Activated naive CD4-positive, alpha-beta T cell treated with anti-CD3 and anti-CD28 coated beads for 36 hours (primary cell): Measurements from ENCODE around the gene DNM3. TPM values are rescaled to one million over a fixed set of nuclear protein-coding genes. Genes with fewer than 3 reads are reported as not detected.

Experiments
- CTCF ChIA-PET: fragments of 350-600 bp; sonication (Branson Sonifier 250); formaldehyde crosslinking; loops from one replicate; lab custom pipeline; 2021; ENCODE audit warnings: antibody characterized with exemption; lab: Charles Lee
- DNase-seq: peaks from one replicate; pipeline ENCODE4 v3.0.0-alpha.2; 2020
- H3K27ac Mint-ChIP-seq: one replicate; pipeline ENCODE4 v1.8.0; 2021; ENCODE audit warnings: mild to moderate bottlenecking, mixed read lengths
- H3K27me3 Mint-ChIP-seq: one replicate; pipeline ENCODE4 v1.8.0; 2021; ENCODE audit warnings: low read depth, mixed read lengths
- H3K36me3 Mint-ChIP-seq: one replicate; pipeline ENCODE4 v1.8.0; 2021; ENCODE audit warnings: low read depth, mixed read lengths
- H3K4me1 Mint-ChIP-seq: one replicate; pipeline ENCODE4 v1.8.0; 2021; ENCODE audit warnings: low read depth, mixed read lengths
- H3K4me3 Mint-ChIP-seq: one replicate; pipeline ENCODE4 v1.8.0; 2021; ENCODE audit warnings: mild to moderate bottlenecking, moderate library complexity, mixed read lengths
- H3K9me3 Mint-ChIP-seq: one replicate; pipeline ENCODE4 v1.8.0; 2021; ENCODE audit warnings: mixed read lengths
- intact Hi-C: fragments of 100-400 bp; cut with micrococcal nuclease; formaldehyde crosslinking; loops from one replicate; pipeline ENCODE4 v1.15.1; 2023
- total RNA-seq, 2 experiments: library from RNA; stranded (reverse); gene quantifications; one replicate each; pipeline ENCODE4 v1.2.3, GENCODE V29; 2021

The DNM3 gene
- total RNA-seq, 2 experiments from 2014 or later = 0.96 to 0.98 TPM

DNA sequence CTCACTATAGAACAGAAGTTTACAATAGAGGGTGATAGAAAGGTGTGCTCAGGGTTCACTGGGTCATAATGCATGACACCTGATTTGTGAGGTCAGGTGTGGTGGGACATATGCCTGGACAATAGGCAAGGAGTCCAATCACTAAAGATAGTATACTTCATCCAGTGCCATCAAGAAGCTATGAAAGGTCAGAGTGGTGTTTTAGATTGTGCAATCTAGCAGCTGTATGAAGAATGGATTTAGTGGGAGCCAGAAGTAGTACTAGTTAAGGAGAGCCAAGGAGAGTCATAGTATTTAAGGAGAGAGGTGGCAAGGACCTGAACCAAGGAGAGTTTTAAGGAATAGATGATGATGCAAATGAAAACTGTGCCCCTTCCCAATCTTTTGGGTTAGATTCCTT lies 498.5 kb downstream of the DNM3 start:
- Mint-ChIP-seq H3K4me1 (peaks cover 62% of the 10 kb centered on the region), H3K27me3 (no peaks in the 10 kb centered on the region), H3K36me3 (no peaks in the 10 kb centered on the region), H3K9me3 (no peaks in the 10 kb centered on the region), H3K4me3 (no peak overlapping the region), H3K27ac (no peak overlapping the region)
- CTCF ChIA-PET = interaction anchor here (0.9 to 3.3 kb wide), 5 partner anchors 15 to 155 kb away, joined by 3 to 25 read pairs (median 3); no protein-coding TSS in a partner anchor
- intact Hi-C loops = loop anchor here (2.0 to 5.0 kb wide), 2 partner anchors 357 to 527 kb away; no protein-coding TSS in a partner anchor
- DNase-seq = no peak

DNA sequence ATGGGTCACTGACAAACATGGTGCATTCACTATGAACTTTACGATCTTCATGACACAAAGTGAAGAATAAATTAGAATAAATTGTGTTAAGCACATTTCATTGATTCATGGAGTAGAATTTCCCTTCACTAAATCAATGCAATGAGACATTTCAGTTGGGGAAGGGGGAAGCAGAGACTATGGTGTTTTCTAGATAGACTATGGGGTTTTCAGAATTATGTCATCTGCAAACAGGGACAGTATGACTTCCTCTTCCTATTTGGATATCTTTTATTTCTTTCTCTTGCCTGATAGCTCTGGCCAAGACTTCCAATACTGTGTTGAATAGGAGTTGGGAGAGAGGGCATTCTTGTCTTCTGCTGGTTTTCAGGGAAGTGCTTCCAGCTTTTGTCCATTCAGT lies 499.2 kb downstream of the DNM3 start:
- Mint-ChIP-seq H3K27me3 (no peaks in the 10 kb centered on the region), H3K36me3 (no peaks in the 10 kb centered on the region), H3K27ac (no peak overlapping the region), H3K4me3 (no peak overlapping the region), H3K4me1 (peaks cover 62% of the 10 kb centered on the region), H3K9me3 (no peaks in the 10 kb centered on the region)
- no peak for DNase-seq
- intact Hi-C loops = no loop called here
- CTCF ChIA-PET = interaction anchor here (1.0 to 3.3 kb wide), 3 partner anchors 19 to 60 kb away, joined by 3 to 25 read pairs (median 3); no protein-coding TSS in a partner anchor

DNA sequence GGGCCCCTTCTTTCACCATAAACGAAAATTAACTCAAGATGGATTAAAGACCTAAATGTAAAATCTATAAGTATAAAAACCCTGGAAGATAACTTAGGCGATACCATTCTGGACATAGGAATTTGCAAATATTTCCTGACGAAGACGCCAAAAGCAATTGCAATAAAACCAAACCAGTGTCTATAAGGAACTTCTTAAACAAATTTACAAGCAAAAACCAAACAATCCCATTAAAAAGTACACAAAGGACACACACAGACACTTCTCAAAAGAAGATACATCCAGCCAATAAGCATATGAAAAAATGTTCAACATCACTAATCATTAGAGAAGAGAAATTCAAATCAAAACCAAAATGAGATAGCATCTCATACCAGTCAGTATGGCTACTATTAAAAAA lies 500.4 kb downstream of the DNM3 start:
- H3K9me3 Mint-ChIP-seq = peaks cover 6% of the 10 kb centered on the region
- CTCF ChIA-PET = no interaction called here
- no peak overlapping the region for H3K4me3 Mint-ChIP-seq
- H3K4me1 Mint-ChIP-seq = peaks cover 62% of the 10 kb centered on the region
- no peaks in the 10 kb centered on the region for H3K36me3 Mint-ChIP-seq
- no peak overlapping the region for H3K27ac Mint-ChIP-seq
- intact Hi-C loops = no loop called here
- H3K27me3 Mint-ChIP-seq = no peaks in the 10 kb centered on the region
- no peak for DNase-seq

DNA sequence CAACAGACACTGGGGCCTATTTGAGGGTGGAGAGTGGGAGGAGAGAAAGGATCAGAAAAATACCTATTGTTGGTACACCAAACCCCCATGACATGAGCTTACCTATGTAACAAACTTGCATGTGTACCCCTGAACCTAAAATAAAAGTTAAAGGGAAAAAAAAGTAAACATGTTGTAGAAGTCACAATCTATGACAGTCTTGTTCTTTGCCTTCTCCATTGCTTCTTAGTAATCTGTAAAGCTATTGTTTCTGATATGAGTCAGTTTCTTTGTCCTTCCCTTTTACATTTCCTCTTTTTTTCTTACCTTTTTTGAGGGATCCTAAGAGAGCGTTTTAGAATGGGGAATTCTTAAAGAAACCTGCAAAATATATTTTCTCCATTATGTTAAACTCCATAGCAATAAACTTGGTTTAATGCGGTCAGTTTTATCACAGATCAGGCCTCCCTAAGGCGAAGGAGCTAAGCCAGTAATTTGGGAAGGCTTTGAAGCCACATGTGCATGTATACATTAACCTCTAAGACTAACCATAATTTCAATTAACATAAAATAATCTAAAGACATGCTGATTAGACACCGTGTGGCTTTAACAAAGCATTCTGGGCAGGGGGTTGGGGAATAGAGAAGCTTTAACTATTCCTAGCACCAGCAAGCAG lies 501.4 kb downstream of the DNM3 start:
- Mint-ChIP-seq H3K4me1 (peaks cover 58% of the 10 kb centered on the region), H3K36me3 (peaks cover 3% of the 10 kb centered on the region), H3K4me3 (no peak overlapping the region), H3K9me3 (peaks cover 12% of the 10 kb centered on the region), H3K27ac (no peak overlapping the region), H3K27me3 (no peaks in the 10 kb centered on the region)
- intact Hi-C loops = loop anchor here (1.0 kb wide), 2 partner anchors 16 to 38 kb away; no protein-coding TSS in a partner anchor
- CTCF ChIA-PET = interaction anchor here (2.7 kb wide), 1 partner anchor 16 kb away, joined by 12 read pairs; no protein-coding TSS in a partner anchor
- DNase-seq = no peak

DNA sequence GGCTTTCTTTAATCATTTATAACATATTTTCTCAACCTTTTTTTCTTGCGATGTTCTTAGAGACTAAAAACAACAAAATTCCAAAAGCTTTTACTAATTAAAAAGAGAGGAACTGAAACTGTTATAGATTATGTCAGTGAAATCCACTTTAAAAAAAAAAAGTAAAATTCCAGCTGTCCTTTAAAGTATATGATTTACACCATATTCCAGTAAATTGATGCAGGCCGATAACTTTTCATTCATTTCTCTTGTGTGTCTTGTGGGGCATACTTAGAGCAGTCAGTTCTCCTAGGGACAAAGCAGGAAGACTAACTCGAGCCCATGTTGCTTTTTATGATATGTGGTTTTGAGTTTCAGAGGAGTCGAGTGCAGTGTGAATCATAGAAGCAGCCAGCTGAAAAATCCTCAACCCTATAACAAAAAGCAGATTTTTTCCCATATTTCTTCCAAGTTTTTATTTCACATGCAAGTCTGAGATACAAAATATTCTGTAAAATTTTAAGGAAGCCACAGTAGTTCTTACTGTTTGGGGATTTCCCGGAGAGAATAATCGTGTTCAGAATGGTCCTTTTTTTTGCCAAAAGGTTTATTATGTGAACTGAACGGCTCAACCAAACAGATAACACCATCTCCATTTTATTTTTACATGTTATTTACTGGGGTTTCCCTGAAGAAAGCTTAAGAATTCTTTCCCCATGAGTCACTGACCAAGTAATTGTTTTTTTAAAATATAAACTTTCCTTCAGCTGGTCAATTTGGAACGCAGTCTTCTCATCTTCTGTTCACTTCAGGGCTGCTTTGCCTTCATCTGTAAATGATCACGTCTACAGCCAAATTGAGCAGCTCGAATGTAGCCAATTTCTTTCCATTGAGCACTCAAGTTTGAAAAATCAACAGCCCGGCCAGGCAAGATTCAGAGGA lies 502.2 kb downstream of the DNM3 start:
- no peaks in the 10 kb centered on the region for H3K27me3 Mint-ChIP-seq
- H3K27ac Mint-ChIP-seq = no peak overlapping the region
- H3K9me3 Mint-ChIP-seq = peaks cover 14% of the 10 kb centered on the region
- CTCF ChIA-PET = interaction anchor here (0.6 to 2.7 kb wide), 4 partner anchors 12 to 25 kb away, joined by 3 to 12 read pairs (median 4); no protein-coding TSS in a partner anchor
- H3K36me3 Mint-ChIP-seq = peaks cover 3% of the 10 kb centered on the region
- H3K4me3 Mint-ChIP-seq = no peak overlapping the region
- peaks cover 52% of the 10 kb centered on the region for H3K4me1 Mint-ChIP-seq
- intact Hi-C loops = loop anchor here (1.0 kb wide), 2 partner anchors 15 to 37 kb away; no protein-coding TSS in a partner anchor
- no peak for DNase-seq

DNA sequence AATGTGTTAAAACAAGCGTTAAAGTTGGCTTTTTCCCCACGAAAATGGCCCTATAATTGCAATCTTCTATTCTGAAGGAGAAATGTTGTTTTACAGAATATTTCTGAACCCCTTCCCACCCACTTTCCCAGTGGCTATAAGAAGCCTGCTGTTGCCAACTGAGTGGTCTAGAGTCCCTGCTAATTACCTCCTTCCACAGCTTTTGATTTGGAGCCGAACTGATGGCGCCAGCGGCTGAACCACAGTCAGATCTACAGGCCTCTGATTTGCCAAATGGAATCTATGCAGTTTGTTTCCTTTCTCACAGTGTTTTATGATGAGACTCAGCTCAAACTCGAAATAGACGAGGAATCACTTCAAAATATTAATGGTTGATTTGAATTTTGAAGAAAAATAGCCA lies 503.1 kb downstream of the DNM3 start:
- peaks cover 43% of the 10 kb centered on the region for H3K4me1 Mint-ChIP-seq

DNA sequence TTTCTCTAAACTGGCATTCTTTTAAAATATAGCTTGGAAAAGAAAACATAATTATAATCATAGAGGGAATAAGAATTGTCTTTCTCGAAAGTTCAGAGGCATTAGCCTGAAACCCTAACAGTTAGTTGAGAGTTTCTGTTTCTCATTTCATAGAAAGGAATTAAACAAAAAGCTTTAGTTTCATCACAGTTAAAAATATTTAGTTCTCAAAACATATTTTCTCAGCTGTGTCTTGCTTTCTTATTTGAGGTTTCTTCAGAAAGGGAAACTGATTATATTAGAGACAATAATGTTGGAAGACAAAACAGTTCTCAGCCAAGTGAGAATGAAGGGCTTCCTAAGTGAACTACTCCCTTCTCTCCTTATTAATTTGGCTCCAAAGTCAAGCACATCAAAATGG lies 503.8 kb downstream of the DNM3 start:
- CTCF ChIA-PET = no interaction called here
- Mint-ChIP-seq H3K9me3 (peaks cover 14% of the 10 kb centered on the region), H3K36me3 (peaks cover 3% of the 10 kb centered on the region), H3K4me1 (peaks cover 37% of the 10 kb centered on the region), H3K27me3 (no peaks in the 10 kb centered on the region), H3K27ac (no peak overlapping the region), H3K4me3 (no peak overlapping the region)
- no peak for DNase-seq
- intact Hi-C loops = no loop called here

More for the DNA sequence above, 503.1 kb downstream of the DNM3 start:
- DNase-seq = no peak
- Mint-ChIP-seq H3K4me3 (no peak overlapping the region), H3K9me3 (peaks cover 14% of the 10 kb centered on the region), H3K27ac (no peak overlapping the region), H3K36me3 (peaks cover 3% of the 10 kb centered on the region), H3K27me3 (no peaks in the 10 kb centered on the region)
- intact Hi-C loops = no loop called here
- CTCF ChIA-PET = interaction anchor here (1.0 to 2.7 kb wide), 3 partner anchors 11 to 17 kb away, joined by 3 to 12 read pairs (median 4); no protein-coding TSS in a partner anchor

DNA sequence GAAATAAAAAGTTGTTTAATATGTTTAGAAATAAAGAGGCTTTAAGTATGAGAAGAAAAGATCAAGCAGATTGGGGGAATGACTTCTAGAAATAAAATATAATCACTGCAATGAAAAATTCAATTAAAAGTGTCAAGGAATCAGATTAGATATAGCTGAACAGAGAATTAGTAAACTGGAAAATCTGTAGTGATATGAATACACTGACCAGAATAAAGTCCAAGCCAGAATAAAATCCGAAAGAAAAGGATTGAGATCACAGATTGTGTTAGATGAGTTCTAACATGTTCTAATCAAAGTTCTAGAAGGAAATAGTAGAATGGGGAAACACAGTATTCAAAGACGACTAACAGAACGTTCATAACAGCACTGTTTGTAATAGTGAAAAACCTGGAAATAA lies 506.1 kb downstream of the DNM3 start:
- DNase-seq = no peak
- H3K9me3 Mint-ChIP-seq = peaks cover 14% of the 10 kb centered on the region
- CTCF ChIA-PET = no interaction called here
- no peak overlapping the region for H3K4me3 Mint-ChIP-seq
- no peak overlapping the region for H3K27ac Mint-ChIP-seq
- no peaks in the 10 kb centered on the region for H3K27me3 Mint-ChIP-seq
- peaks cover 3% of the 10 kb centered on the region for H3K36me3 Mint-ChIP-seq
- intact Hi-C loops = no loop called here
- peaks cover 21% of the 10 kb centered on the region for H3K4me1 Mint-ChIP-seq

DNA sequence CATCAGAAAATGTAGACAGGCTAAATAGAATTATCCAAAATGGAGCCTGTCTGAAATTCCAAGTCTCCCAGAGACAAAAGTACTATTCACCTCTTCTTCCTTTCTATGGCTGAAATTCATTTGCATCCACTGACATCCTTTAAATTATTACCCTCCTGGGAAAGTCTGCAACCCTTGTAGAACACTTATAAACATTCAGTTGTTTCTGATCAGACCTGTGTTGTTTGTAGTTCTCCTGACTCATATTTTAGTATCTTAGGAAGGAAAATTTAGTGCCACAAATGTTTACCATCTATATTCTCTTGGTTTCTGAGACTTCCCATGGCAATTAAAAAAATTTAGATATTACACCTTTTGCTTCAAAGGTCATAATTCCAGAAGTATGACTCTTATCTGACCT lies 509.6 kb downstream of the DNM3 start:
- peaks cover 14% of the 10 kb centered on the region for H3K9me3 Mint-ChIP-seq

DNA sequence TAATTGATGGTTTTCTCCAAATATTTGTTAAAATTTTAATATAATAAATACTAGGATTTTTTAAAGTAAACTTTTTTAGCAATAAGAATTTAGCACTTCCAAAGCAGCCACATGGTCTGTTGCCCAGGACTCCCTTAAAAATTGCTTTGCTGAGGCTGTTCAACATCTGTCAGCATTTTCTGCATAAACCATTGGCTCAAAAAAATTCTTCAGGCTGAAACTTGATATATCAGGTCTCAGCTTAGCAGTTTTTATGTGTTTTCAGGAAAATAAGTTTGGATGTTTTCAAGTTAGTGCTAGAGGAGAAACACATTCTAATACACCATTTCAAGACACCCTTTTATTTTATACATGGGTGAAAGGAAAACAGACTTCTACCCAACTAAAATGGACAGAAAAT lies 510.0 kb downstream of the DNM3 start:
- H3K9me3 Mint-ChIP-seq = peaks cover 11% of the 10 kb centered on the region
- H3K36me3 Mint-ChIP-seq = peaks cover 3% of the 10 kb centered on the region
- no peaks in the 10 kb centered on the region for H3K27me3 Mint-ChIP-seq
- CTCF ChIA-PET = no interaction called here
- intact Hi-C loops = no loop called here
- H3K27ac Mint-ChIP-seq = no peak overlapping the region
- H3K4me3 Mint-ChIP-seq = no peak overlapping the region
- peaks cover 25% of the 10 kb centered on the region for H3K4me1 Mint-ChIP-seq
- DNase-seq = no peak

More for the DNA sequence above, 509.6 kb downstream of the DNM3 start:
- DNase-seq = no peak
- peaks cover 23% of the 10 kb centered on the region for H3K4me1 Mint-ChIP-seq
- H3K27me3 Mint-ChIP-seq = no peaks in the 10 kb centered on the region
- intact Hi-C loops = no loop called here
- no peak overlapping the region for H3K27ac Mint-ChIP-seq
- CTCF ChIA-PET = no interaction called here
- peaks cover 3% of the 10 kb centered on the region for H3K36me3 Mint-ChIP-seq
- H3K4me3 Mint-ChIP-seq = no peak overlapping the region

DNA sequence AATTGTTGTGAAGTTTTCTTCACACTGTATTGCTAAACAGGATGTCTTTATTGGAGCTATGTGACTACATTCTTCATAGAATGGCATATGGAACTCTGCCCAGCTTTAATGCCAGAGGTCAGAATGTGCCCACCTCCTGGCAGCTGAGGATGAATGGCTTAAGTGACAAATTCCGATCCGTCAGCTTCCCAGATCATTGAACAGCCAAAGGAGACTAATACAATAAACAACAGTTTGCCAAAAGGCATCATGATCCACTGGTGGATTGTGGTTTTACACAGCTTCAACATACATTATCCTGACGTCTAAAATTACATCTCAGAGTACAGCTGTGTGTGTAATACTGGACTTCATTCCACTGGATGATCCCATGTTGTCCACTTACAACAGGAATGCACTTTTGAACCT lies 510.5 kb downstream of the DNM3 start:
- Mint-ChIP-seq H3K27me3 (no peaks in the 10 kb centered on the region), H3K9me3 (peaks cover 9% of the 10 kb centered on the region), H3K36me3 (peaks cover 3% of the 10 kb centered on the region), H3K27ac (no peak overlapping the region), H3K4me1 (peaks cover 29% of the 10 kb centered on the region), H3K4me3 (no peak overlapping the region)
- intact Hi-C loops = no loop called here
- CTCF ChIA-PET = no interaction called here
- no peak for DNase-seq

DNA sequence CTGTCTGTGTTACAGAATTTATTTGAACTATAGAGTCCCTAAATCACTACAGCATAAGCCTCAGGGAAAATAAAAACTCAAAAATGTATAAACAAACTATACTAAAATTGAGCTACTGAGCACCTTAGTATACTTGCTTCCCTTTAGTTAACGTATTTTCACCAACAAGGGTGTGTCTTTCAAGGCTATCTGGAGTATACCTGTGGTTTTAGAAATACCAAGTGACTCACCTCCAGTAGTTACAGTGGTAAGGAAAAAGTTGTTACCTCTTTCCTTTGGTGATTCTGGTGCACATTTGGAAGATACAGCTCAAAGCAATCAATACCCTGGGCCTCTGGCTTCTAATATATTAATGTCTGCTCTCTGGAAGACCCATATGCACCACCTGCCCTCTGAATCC lies 511.1 kb downstream of the DNM3 start:
- no peak overlapping the region for H3K4me3 Mint-ChIP-seq
- no peaks in the 10 kb centered on the region for H3K27me3 Mint-ChIP-seq
- DNase-seq = no peak
- H3K27ac Mint-ChIP-seq = no peak overlapping the region
- H3K9me3 Mint-ChIP-seq = peaks cover 4% of the 10 kb centered on the region
- peaks cover under 1% of the 10 kb centered on the region for H3K36me3 Mint-ChIP-seq
- H3K4me1 Mint-ChIP-seq = peaks cover 35% of the 10 kb centered on the region
- intact Hi-C loops = no loop called here
- CTCF ChIA-PET = no interaction called here
